DMS79 treated with DMSO at 0.1 percent for 48 hours (cell line): ENCODE data around the gene AHDC1.

ENCODE experiments used
- DNase-seq: peaks from one replicate; lab custom pipeline; 2025; lab: John Stamatoyannopoulos, UW

The AHDC1 gene

GRCh38 chr1:27615346-27616192 is 11.6 kb upstream of the AHDC1 start:
- no peak for DNase-seq

GRCh38 chr1:27614625-27615344 is 10.8 kb upstream of the AHDC1 start:
- no peak for DNase-seq

- DNase-seq: no peak
Observed at GRCh38 chr1:27614043-27614624, 10.2 kb upstream of the AHDC1 start.

- DNase-seq: no peak
Observed at GRCh38 chr1:27612718-27613117, 8.8 kb upstream of the AHDC1 start.

- DNase-seq: no peak
Observed at GRCh38 chr1:27611450-27611849, 7.5 kb upstream of the AHDC1 start.

- DNase-seq: no peak
Observed at GRCh38 chr1:27609618-27610240, 5.8 kb upstream of the AHDC1 start.

- no peak for DNase-seq
Observed at GRCh38 chr1:27609210-27609555, 5.2 kb upstream of the AHDC1 start.

GRCh38 chr1:27607239-27607804 is 3.4 kb upstream of the AHDC1 start:
- no peak for DNase-seq

- no peak for DNase-seq
Observed at GRCh38 chr1:27606708-27607238, 2.8 kb upstream of the AHDC1 start.

- peak; percentile 68 for DNase-seq
Observed at GRCh38 chr1:27605796-27606707, 2.1 kb upstream of the AHDC1 start.

GRCh38 chr1:27605300-27605766 is 1.4 kb upstream of the AHDC1 start:
- DNase-seq: no peak

GRCh38 chr1:27604579-27605299 is 795 bp upstream of the AHDC1 start:
- no peak for DNase-seq

- no peak for DNase-seq
Observed at GRCh38 chr1:27603309-27603680, 649 bp downstream of the AHDC1 start.

- DNase-seq: peak; percentile 62
Observed at GRCh38 chr1:27602462-27603308, 1.3 kb downstream of the AHDC1 start.

- no peak for DNase-seq
Observed at GRCh38 chr1:27601771-27602461, 2.0 kb downstream of the AHDC1 start.

- DNase-seq: no peak
Observed at GRCh38 chr1:27601321-27601770, 2.6 kb downstream of the AHDC1 start.

- peak; percentile 19 for DNase-seq
Observed at GRCh38 chr1:27600498-27601175, 3.3 kb downstream of the AHDC1 start.
